H1 (cell line): ENCODE measurements around the gene NEO1.

Experiments used
- EZH2 ChIP-seq: fragments of 200-600 bp; sonication (generic); IDR thresholded peaks from 2 replicates; pipeline ENCODE4 v1.7.1; 2012; ENCODE audit warnings: low read depth, mild to moderate bottlenecking, moderate library complexity, low read length, inconsistent platforms; ENCODE audit not compliant: severe bottlenecking
- POLR2AphosphoS5 ChIP-seq: IDR thresholded peaks from 2 replicates; pipeline ENCODE4 v1.6.1; 2011; ENCODE audit warnings: low read depth, low read length
- RNF2 ChIP-seq: fragments of 200-900, 300-1000 bp; sonication (generic); IDR thresholded peaks from 2 replicates; pipeline ENCODE4 v1.7.1; 2016; ENCODE audit warnings: borderline replicate concordance, low read depth, mild to moderate bottlenecking, antibody characterized with exemption, low read length; ENCODE audit not compliant: poor library complexity, severe bottlenecking; ENCODE audit errors: missing control alignments
- TF ChIP-seq, protein P1 (sequence below), 3 experiments: IDR thresholded peaks; 1 replicate in 2 of 3; 2 replicates in 1 of 3; pipeline versions ENCODE4 v1.5.1 to v1.6.1; 2011; ENCODE audit warnings: low read length in 3 of 3, mild to moderate bottlenecking in 3 of 3, inconsistent platforms in 2 of 3, low read depth in 1 of 3, moderate library complexity in 1 of 3; ENCODE audit not compliant: insufficient read depth in 1 of 3; ENCODE audit errors: control extremely low read depth in 1 of 3

DNA sequence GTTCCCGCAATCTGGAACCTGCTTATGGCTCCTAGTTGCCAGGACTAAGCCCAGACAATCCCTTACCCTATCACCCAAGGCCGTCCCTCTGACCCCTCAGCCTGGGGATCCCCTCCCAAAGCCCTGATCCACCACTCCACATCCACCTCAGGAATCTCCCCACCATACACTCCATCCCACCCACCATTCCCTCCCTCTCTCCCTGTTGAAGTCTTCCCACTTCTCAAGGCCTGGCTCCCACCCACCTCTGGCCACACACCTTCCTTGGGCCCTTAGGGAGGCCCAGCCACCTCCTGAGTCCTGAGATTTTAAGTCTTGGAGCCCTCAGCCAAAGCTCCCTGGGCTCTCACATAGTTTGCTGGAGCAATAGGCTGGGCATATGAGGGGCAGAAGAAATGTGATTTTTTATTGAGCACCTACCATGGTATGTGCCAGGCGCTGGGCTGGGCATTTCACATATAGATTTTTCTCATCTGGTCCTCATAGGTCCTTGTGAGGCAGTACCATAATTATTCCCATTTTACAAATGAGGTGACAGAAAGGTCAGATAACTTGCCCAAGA, 268.4 kb downstream of the NEO1 start:
- TF ChIP-seq, protein P1, sequence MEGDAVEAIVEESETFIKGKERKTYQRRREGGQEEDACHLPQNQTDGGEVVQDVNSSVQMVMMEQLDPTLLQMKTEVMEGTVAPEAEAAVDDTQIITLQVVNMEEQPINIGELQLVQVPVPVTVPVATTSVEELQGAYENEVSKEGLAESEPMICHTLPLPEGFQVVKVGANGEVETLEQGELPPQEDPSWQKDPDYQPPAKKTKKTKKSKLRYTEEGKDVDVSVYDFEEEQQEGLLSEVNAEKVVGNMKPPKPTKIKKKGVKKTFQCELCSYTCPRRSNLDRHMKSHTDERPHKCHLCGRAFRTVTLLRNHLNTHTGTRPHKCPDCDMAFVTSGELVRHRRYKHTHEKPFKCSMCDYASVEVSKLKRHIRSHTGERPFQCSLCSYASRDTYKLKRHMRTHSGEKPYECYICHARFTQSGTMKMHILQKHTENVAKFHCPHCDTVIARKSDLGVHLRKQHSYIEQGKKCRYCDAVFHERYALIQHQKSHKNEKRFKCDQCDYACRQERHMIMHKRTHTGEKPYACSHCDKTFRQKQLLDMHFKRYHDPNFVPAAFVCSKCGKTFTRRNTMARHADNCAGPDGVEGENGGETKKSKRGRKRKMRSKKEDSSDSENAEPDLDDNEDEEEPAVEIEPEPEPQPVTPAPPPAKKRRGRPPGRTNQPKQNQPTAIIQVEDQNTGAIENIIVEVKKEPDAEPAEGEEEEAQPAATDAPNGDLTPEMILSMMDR (IDR thresholded peaks at IDR 0.05; ENCODE audit: control extremely low read depth in 1 of 3, insufficient read depth in 1 of 3, low read depth in 1 of 3, low read length in 3 of 3) = no peak
- TF ChIP-seq EZH2 (no peak), POLR2AphosphoS5 (no peak), RNF2 (no peak)
